ENCODE results near the gene BCL7B.

- TF ChIP-seq CTCF (IDR thresholded peaks at IDR 0.05): no peak
- no peak for TF ChIP-seq POLR2A (IDR thresholded peaks at IDR 0.05; ENCODE audit: low read depth)
- TF ChIP-seq POLR2AphosphoS5 (IDR thresholded peaks at IDR 0.05): no peak
- no peak for TF ChIP-seq EP300 (IDR thresholded peaks at IDR 0.05)
These were observed 27.7 kb upstream of the BCL7B start for GRCh38 chr7:73585196-73585595.
